HG02623 (cell line): ENCODE measurements around the gene ECE1.

Source experiments
- ATAC-seq: cut with Tn5 transposase; IDR thresholded peaks from one replicate; pipeline ENCODE4 v1.9.1; 2021; ENCODE audit warnings: moderate library complexity; ENCODE audit not compliant: unreplicated experiment

ECE1 gene

GRCh38 chr1:21255284-21255942 lies 34.9 kb downstream of the ECE1 start:
- ATAC-seq = no peak

- ATAC-seq = no peak
Measured at GRCh38 chr1:21254335-21254951, 35.8 kb downstream of the ECE1 start.

GRCh38 chr1:21251773-21252471 lies 38.3 kb downstream of the ECE1 start:
- ATAC-seq = no peak

- ATAC-seq = no peak
Measured at GRCh38 chr1:21249940-21250493, 40.2 kb downstream of the ECE1 start.

GRCh38 chr1:21247892-21248715 lies 42.2 kb downstream of the ECE1 start:
- no peak for ATAC-seq

- no peak for ATAC-seq
Measured at GRCh38 chr1:21246905-21247642, 43.2 kb downstream of the ECE1 start.

GRCh38 chr1:21245688-21246229 lies 44.5 kb downstream of the ECE1 start:
- no peak for ATAC-seq

GRCh38 chr1:21244986-21245687 lies 45.1 kb downstream of the ECE1 start:
- no peak for ATAC-seq

- no peak for ATAC-seq
Measured at GRCh38 chr1:21244154-21244553, 46.1 kb downstream of the ECE1 start.

- ATAC-seq = no peak
Measured at GRCh38 chr1:21242846-21243245, 47.4 kb downstream of the ECE1 start.

- no peak for ATAC-seq
Measured at GRCh38 chr1:21241771-21242581, 48.3 kb downstream of the ECE1 start.

- ATAC-seq = no peak
Measured at GRCh38 chr1:21240706-21241105, 49.6 kb downstream of the ECE1 start.

- ATAC-seq = no peak
Measured at GRCh38 chr1:21239221-21239620, 51.0 kb downstream of the ECE1 start.

GRCh38 chr1:21238141-21238800 lies 52.0 kb downstream of the ECE1 start:
- no peak for ATAC-seq

GRCh38 chr1:21237446-21238088 lies 52.7 kb downstream of the ECE1 start:
- ATAC-seq = no peak

GRCh38 chr1:21236178-21236577 lies 54.1 kb downstream of the ECE1 start:
- no peak for ATAC-seq

- ATAC-seq = no peak
Measured at GRCh38 chr1:21234779-21235178, 55.5 kb downstream of the ECE1 start.

- no peak for ATAC-seq
Measured at GRCh38 chr1:21233490-21233889, 56.8 kb downstream of the ECE1 start.
